SK-N-MC (cell line): ENCODE results near the gene APOBR.

Source experiments
- EZH2 ChIP-seq: fragments of 200-600 bp; sonication (generic); IDR thresholded peaks from one replicate; pipeline ENCODE4 v1.6.1; 2017; ENCODE audit warnings: antibody characterized with exemption
- POLR2AphosphoS5 ChIP-seq: IDR thresholded peaks from 2 replicates; pipeline ENCODE4 v1.6.1; 2012; ENCODE audit warnings: mild to moderate bottlenecking, low read depth, low read length, borderline replicate concordance

GRCh38 chr16:28475221-28475620, 19.2 kb upstream of the APOBR start:
- no peak for TF ChIP-seq POLR2AphosphoS5
- TF ChIP-seq EZH2 = no peak
